Heart left ventricle (tissue), 13 donors: ENCODE measurements around the gene UBE2B.

Experiments
- CTCF ChIP-seq, 12 donors: fragments of 200-600 bp; sonication (generic) in 4 of 12; IDR thresholded peaks; one replicate each; pipeline versions ENCODE4 v1.5.0 to v1.8.0; 2018 to 2022; ENCODE audit warnings: antibody characterized with exemption in 12 of 12, mild to moderate bottlenecking in 5 of 12
- POLR2A ChIP-seq, 2 donors: fragments of 450-650 bp; IDR thresholded peaks; one replicate each; pipeline ENCODE4 v1.6.1; 2017; ENCODE audit warnings: antibody characterized with exemption in 2 of 2, mild to moderate bottlenecking in 2 of 2, moderate library complexity in 2 of 2
- donor health status: ischemic (EF 13 %, LVEDD 7.1; RV severe dilation, severe dysfunction).
- donor health status: DM: no; HTN: yes; CAD: no.
- donor health status: DM: no; HTN: no; CAD: no.
- donor health status: ischemic (EF 25% LVEDD 6.9; RV normal size, moderate dysfunction).
- donor health status: ischemic (EF 25% LVEDD 5.7; RV mildly dilated, moderate dysfunction).
- donor health status: ischemic (EF 35%, LVEDD 5.7; RV mildly dilated, moderate dysfunction).
- donor health status: nonischemic (EF 11% LVEDD 7.7; RV severe dilation, severe dysfunction).
- donor health status: DM: yes; HTN: yes; CAD: no.
- donor health status: PGD.
- donor health status: ischemic (EF 29% LVEDD 5.4; RV normal size, mild dysfunction).
- donor health status: nonischemic (EF 23%, LVEDD 6.1; RV moderate dilation, normal function).

GRCh38 chr5:134426361-134426760 is 55.0 kb downstream of the UBE2B start:
- TF ChIP-seq CTCF (IDR thresholded peaks at IDR 0.05), result no peak
- TF ChIP-seq POLR2A (IDR thresholded peaks at IDR 0.05), result no peak
